NCI-H2081 (cell line): ENCODE measurements around the gene HIVEP3.
A peak's percentile ranks its signal among the peaks of the same experiment; 100 is the strongest.

Experiments
- DNase-seq, 2 experiments: peaks; one replicate each; lab custom pipeline; 2025; lab: John Stamatoyannopoulos, UW

HIVEP3 gene

DNA sequence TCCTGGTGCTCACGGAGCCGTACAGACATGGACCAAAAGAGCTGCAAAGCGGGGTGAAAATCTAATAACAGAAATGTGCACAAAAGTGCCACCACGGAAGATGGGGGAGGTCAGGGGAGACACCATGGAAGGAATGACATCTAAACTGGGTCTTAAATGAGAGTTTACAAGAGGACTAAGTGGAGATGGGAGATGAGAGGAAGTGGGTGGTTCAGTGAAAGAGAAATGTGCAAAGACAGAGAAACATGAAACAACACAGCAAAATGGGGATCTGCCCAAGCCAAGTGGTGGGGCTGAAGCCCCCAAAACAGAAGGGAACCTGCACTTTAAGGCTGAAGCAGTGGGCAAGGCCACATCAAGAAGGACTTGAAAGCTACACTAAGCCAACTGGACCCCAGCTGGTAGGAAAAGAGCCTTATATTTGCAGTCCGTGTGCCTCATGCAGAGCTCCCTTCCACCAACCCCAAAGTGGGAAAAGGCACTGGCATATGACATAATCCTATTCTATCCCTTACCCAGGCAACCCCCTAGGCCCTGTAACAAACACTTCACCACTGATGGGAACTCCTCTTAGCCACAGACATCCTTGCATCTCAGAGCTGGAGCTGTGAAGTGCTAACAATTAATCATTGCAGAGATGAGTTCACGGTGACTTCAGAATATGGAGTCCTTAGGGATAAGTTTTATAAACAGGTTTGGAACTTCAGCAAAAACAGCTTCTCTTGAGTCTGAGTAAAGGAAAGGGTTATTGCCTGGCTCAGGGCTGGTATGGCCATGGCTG is 235.7 kb downstream of the HIVEP3 start:
- no peak for DNase-seq

GRCh38 chr1:41682149-41682548 is 236.6 kb downstream of the HIVEP3 start:
- DNase-seq = no peak

DNA sequence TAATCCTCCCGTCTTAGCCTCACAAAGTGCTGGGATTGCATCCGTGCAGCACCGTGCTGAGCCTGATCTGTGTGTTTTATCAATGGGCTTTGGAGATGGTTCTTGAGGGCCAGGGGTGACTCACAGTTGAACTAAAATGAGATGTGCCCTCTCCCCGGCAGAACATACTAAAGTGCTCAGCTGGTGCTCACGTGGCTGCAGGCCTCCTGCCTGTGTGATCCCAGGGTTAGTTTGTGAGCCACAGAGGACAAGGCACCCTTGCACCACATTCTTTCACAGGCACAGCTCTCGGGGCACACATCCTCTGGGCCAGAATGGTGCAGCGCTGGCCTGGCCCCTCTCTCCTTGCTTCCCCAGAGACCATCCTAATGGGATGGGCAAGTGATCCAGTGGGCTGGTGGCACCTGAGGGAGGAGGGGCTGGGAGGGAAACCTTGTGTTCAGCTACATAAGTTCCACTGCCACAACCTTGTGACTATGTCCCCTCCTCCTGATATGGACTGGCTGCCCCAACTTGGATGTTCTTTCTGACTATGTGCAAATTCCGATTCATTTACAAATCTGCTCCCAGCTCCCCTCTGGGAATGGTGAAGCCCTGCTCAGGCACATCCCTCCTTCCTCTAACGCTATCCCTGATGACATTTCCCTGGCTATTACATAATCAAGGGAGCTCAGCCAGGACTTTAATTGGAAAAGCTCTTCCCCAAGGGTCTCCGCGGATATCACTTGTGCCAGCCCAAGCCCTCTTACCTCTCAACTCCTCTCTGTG is 237.2 kb downstream of the HIVEP3 start:
- DNase-seq = no peak

GRCh38 chr1:41679994-41680393 is 238.7 kb downstream of the HIVEP3 start:
- DNase-seq = no peak

DNA sequence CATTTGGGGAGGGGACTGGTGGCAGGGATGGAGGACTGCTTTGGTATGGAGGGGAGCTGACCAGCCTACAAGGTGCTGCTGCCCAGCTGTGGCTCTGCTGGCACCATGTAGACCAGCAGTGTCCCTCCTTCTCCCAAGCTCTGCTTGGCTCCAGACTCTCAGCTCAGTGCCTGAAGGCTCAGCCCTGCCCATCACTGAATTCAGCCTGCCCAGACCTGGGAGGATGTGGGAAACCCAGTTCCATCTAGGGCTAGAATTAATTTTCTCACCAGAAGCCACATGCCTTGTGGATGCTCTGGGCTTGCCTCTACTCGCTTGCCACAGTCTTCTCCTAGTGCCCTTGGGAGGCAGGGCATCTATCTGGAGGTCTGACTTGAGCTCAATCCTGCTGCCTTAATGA is 239.2 kb downstream of the HIVEP3 start:
- no peak for DNase-seq

DNA sequence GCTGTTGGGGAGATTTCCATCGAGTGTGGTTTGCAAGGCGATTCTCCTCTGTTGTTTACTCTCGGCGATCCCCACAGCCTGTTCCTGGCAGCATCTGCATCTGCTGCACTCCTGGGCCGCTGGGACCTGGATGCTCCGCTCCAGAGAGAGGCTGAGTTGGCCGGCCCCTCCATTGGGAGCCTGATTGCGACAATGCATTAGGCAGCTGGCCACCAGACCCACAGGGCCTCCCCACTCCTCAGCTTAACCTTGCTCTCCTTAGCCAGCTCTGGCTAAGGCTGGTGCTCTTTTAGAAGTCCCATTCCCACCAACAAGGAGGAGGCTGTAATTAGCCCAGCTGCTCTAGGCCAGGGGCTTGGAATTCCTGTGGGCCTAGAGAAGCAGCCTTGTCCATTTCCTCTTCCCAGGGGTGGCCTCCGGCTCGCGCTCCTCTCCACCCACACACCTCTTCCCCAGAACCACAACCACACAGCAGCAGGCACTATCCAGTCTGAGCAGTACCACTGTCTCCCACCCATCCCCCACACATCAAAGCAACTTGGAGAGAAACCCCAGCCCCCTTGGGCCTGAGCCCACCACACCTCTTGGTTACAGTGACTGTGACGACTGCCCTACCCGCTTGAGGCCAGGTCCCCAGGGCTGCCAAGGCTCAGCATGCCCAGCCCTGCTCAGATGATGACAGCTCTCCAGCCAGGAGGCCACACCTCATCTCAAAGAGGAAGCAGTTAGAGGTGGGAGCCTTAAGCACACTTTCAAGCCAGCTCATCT is 240.4 kb downstream of the HIVEP3 start:
- no peak for DNase-seq

DNA sequence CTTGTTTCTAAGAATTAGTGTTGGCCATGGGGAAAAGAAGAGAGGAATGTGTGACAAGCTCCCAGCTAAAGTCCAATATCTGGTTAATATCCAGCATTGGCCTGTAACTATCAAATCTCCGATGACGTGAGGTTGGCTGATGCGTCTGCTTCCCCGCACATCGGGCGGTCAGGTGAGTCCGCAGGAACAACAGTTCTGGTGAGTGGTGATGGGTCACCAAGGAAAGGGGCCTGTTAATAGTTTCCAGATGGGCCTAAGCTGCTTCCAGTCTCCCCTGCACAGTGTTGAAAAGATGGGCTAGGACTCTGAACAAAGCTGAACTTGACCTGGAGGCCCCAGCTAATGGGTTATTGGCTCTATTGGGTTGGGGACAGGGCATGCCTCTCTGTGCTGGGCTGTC is 241.1 kb downstream of the HIVEP3 start:
- DNase-seq = no peak

DNA sequence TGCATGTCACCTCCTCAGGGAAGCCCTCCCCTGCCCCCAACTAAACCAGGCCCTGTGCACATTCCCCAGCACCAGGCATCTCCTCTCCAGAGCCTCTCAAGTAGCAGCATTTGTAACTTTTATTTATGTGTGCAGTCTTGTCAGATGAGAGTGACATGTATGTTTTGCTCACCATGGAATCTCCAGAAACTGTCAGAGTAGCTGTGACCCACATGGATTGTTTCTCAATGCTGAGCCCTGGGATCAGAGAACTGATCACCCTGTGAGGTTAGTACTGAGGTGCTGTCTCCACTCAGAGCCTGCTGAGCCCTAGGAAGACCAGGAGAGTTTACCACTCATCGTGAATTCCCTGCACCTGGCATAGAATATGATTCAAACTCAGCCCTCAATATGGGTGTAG is 243.3 kb downstream of the HIVEP3 start:
- no peak for DNase-seq

DNA sequence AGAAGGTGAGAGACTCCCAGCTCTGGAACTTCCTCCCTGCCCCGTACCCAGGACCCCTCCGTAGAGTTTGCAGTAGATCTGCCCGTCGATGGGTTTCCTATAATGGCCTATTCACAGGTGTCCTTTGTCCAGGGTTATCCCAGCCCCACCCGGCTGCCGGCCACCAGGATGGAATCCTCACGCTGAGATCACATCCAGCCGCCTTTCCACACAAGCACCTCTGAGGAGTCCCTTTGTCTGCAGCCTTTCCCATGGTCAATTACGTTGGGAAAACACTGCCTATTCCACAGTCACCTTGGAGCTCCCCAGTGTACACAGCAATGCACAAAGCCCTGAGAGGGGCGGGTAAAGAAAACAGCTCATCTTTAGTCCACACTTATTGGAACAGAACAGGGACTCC is 244.2 kb downstream of the HIVEP3 start:
- DNase-seq = no peak

GRCh38 chr1:41673806-41674205 is 244.9 kb downstream of the HIVEP3 start:
- DNase-seq = no peak

- DNase-seq = no peak
These were observed 245.3 kb downstream of the HIVEP3 start for GRCh38 chr1:41673378-41673777.

- DNase-seq = no peak
These were observed 245.9 kb downstream of the HIVEP3 start for GRCh38 chr1:41672641-41673361.

- no peak for DNase-seq
These were observed 246.5 kb downstream of the HIVEP3 start for GRCh38 chr1:41672173-41672572.

DNA sequence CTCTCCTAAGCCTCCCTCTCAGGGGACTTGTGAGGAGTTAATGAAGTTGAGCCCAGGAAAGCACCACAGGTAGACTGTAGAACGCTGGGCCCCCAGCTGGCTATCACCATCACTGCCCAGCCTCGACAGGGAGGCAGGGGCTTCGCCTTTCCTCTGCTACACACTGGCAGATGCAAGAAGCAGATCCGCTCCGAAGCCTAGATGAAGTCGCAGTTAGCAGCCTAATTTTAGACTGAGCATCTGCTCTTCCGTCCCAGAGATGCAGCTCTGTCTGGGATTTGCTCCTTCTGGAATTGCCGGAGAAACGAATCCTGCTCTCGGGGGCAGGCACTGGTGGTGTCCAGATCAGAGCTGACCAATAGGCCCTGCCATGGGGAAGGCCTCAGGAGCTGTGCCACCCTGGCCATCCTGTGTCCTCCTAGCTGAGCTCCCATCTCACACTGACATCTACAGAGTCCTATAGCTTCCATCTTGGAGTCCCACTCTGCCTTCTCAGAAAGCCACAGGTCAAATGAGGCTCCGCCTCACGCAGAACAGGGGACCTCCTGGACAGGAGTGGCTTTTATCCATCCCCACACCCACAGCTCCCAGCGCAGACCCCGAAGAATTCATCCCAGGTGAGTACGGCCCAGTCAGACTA is 247.5 kb downstream of the HIVEP3 start:
- DNase-seq = no peak

- DNase-seq = no peak
These were observed 248.3 kb downstream of the HIVEP3 start for GRCh38 chr1:41670217-41670957.

DNA sequence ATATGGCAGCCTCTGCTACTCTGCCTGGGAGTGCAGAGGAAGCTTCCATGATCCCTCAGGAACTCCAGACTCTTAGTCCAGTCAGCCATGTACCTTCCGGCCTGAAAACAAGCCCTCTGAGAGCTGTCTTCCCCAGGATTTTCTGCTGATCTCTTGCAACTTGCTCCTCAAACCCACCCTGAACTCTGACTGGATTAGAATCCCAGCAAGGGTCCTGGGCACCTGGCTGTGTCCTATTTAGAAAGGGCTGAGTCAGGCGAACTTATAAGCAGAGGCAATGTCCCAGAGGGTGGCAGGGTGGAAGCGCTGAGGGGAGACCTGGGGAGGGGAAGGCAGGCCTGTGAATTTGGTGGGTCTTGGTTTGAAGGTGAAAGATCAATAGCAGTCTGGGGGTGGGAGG is 249.8 kb downstream of the HIVEP3 start:
- no peak for DNase-seq

- no peak for DNase-seq
These were observed 250.6 kb downstream of the HIVEP3 start for GRCh38 chr1:41668054-41668660.

GRCh38 chr1:41666981-41667631 is 251.6 kb downstream of the HIVEP3 start:
- peak in 1 of 2 experiments; percentile 29 for DNase-seq

DNA sequence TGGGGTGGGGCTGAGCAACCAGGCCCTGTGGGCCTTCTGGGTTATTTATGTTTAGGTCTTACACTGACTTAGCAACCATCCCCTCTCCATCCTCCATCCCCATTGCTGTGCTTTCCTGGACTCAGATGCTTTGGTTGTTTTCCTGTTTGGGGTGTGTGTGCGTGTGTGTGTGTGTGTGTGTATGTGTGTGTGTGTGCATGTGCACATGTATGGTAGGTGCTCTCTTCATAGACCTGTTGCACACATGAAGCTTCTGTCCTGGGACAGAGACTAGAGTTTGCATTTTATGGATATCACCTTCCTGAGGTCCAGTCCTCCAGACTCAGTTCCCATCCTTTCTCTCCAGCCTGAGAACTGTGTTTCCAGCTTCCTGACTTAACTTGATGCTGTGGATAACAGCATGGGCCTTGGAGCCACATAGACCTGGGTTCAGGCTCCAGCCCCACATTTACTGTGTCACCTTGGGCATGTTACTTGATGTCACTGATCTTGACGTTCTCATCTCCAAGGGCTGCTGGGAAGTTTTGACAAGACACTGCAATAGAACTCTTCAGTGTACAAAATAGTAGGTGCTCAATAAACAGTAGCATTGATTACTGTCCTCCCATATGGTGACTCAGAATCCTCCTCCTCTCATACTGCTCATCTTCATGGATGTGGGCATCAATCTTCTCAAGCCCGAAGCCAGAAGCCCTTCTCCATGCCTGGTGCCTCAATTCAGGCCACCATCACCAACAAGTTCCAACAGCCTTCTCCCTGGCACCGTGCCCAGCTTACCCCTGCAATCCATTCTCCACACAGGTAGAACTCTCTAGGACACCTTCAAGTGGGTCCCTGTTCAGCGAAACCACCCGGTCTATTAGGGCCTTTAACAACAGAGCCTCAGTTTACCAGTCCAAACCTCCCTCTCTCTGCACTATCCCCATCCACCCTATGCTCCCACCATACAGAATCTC is 252.5 kb downstream of the HIVEP3 start:
- DNase-seq = no peak
